HepG2 (cell line): Measurements from ENCODE around the gene PYGB. TPM values are rescaled to one million over a fixed set of nuclear protein-coding genes. Genes with fewer than 3 reads are reported as not detected.

ENCODE experiments used
- CENPX ChIP-seq: sonication (generic); formaldehyde crosslinking; IDR thresholded peaks from 2 replicates; pipeline ENCODE4 v1.9.0; 2021; ENCODE audit warnings: mild to moderate bottlenecking, missing genetic modification reagents, moderate library complexity
- GPBP1L1 ChIP-seq: sonication (generic); formaldehyde crosslinking; IDR thresholded peaks from 2 replicates; pipeline ENCODE4 v1.5.0; 2020; ENCODE audit warnings: mild to moderate bottlenecking, missing genetic modification reagents
- HNRNPLL ChIP-seq: fragments of 200-400 bp; formaldehyde crosslinking; IDR thresholded peaks from 2 replicates; pipeline ENCODE4 v1.6.1; 2017; ENCODE audit warnings: mild to moderate bottlenecking, low read depth, low read length; ENCODE audit not compliant: poor library complexity, severe bottlenecking
- HOXA5 ChIP-seq: sonication (generic); formaldehyde crosslinking; IDR thresholded peaks from 2 replicates; pipeline ENCODE4 v1.4.0; 2020; ENCODE audit warnings: missing genetic modification reagents
- KDM6A ChIP-seq: IDR thresholded peaks from 2 replicates; pipeline ENCODE4 v1.6.1; 2016; ENCODE audit warnings: low read depth
- PHB2 ChIP-seq: fragments of 450-650 bp; IDR thresholded peaks from 2 replicates; pipeline ENCODE4 v1.6.1; 2018; ENCODE audit not compliant: partially characterized antibody
- POLR2G ChIP-seq: fragments of 200-400 bp; formaldehyde crosslinking; IDR thresholded peaks from 2 replicates; pipeline ENCODE4 v1.6.1; 2018; ENCODE audit warnings: mild to moderate bottlenecking, low read depth, low read length, moderate library complexity
- RAD51 ChIP-seq: fragments of 450-650 bp; IDR thresholded peaks from 2 replicates; pipeline ENCODE4 v1.6.1; 2016; ENCODE audit warnings: borderline replicate concordance
- RORA ChIP-seq: sonication (generic); formaldehyde crosslinking; IDR thresholded peaks from 2 replicates; pipeline ENCODE4 v1.5.0; 2020; ENCODE audit warnings: mild to moderate bottlenecking, missing genetic modification reagents, moderate library complexity
- SNAPC5 ChIP-seq: sonication (generic); formaldehyde crosslinking; IDR thresholded peaks from 2 replicates; pipeline ENCODE4 v1.8.1; 2023; ENCODE audit warnings: mild to moderate bottlenecking, missing genetic modification reagents, borderline replicate concordance
- TEAD2 ChIP-seq: sonication (generic); formaldehyde crosslinking; IDR thresholded peaks from 2 replicates; pipeline ENCODE4 v1.9.0; 2021; ENCODE audit warnings: missing genetic modification reagents
- ZBTB38 ChIP-seq: sonication (generic); formaldehyde crosslinking; IDR thresholded peaks from 2 replicates; pipeline ENCODE4 v1.5.1; 2020; ENCODE audit warnings: mild to moderate bottlenecking, missing genetic modification reagents
- ZNF225 ChIP-seq: sonication (generic); formaldehyde crosslinking; IDR thresholded peaks from 2 replicates; pipeline ENCODE4 v1.4.0; 2020; ENCODE audit warnings: mild to moderate bottlenecking, missing genetic modification reagents
- ZNF331 ChIP-seq: sonication (generic); formaldehyde crosslinking; IDR thresholded peaks from 2 replicates; pipeline ENCODE4 v1.4.0; 2020; ENCODE audit warnings: missing genetic modification reagents
- ZNF841 ChIP-seq: sonication (generic); formaldehyde crosslinking; IDR thresholded peaks from 2 replicates; pipeline ENCODE4 v1.8.1; 2023; ENCODE audit warnings: missing genetic modification reagents, borderline replicate concordance
- polyA plus RNA-seq, 8 experiments: library from polyadenylated mRNA; depleted of rRNA in 3 of 8; stranded (reverse) in 7 of 8; unstranded in 1 of 8; fragments of >200 nt; fragmentation: Illumina TruSeq in 4 of 8; extraction: Trizol in 4 of 8; gene quantifications; 2 replicates each; pipeline versions ENCODE4 v1.2.1 to v1.2.3, GENCODE V29; 2011 to 2016; ENCODE audit warnings: low read depth in 4 of 8, missing spikeins in 1 of 8, mixed read lengths in 1 of 8; ENCODE audit not compliant: insufficient read depth in 1 of 8
- total RNA-seq, 5 experiments: library from RNA; depleted of rRNA; stranded (reverse); fragments of >200 nt; fragmentation: Illumina TruSeq; extraction: Trizol; gene quantifications; 2 replicates each; pipeline ENCODE4 v1.2.3, GENCODE V29; 2016; ENCODE audit warnings: low read depth in 1 of 5

The PYGB gene
- total and polyA plus RNA-seq, 2 of the 13 experiments (the other 11 are each of a cell fraction or from before 2014, with no cell fraction given), result 24.2 to 86.3 TPM

GRCh38 chr20:25280574-25281535 is 33.0 kb downstream of the PYGB start (continued):
- TF ChIP-seq HNRNPLL (peak; percentile 16), CENPX (CRISPR knock-in tag) (no peak), ZNF841 (no peak), POLR2G (no peak), ZNF225 (no peak), TEAD2 (CRISPR knock-in tag) (no peak), RORA (CRISPR knock-in tag) (no peak), PHB2 (no peak), HOXA5 (CRISPR knock-in tag) (no peak), ZBTB38 (0 out of 2 replicates have a peak, but pooled peaks have one; percentile 18), GPBP1L1 (CRISPR knock-in tag) (no peak), RAD51 (no peak), KDM6A (CRISPR knock-in tag) (no peak), ZNF331 (CRISPR knock-in tag) (no peak), SNAPC5 (CRISPR knock-in tag) (no peak)
